HG02884 (cell line): ENCODE results near the gene SPP2.
A peak's percentile ranks its signal among the peaks of the same experiment; 100 is the strongest.

Source experiments
- ATAC-seq: cut with Tn5 transposase; IDR thresholded peaks from one replicate; pipeline ENCODE4 v1.9.1; 2021; ENCODE audit warnings: mild to moderate bottlenecking, moderate library complexity; ENCODE audit not compliant: unreplicated experiment

The SPP2 gene

GRCh38 chr2:234091432-234091879 is 41.0 kb downstream of the SPP2 start:
- ATAC-seq: no peak

- ATAC-seq: no peak
These were observed 41.4 kb downstream of the SPP2 start for GRCh38 chr2:234091883-234092282.

GRCh38 chr2:234092344-234092743 is 41.8 kb downstream of the SPP2 start:
- ATAC-seq: no peak

- ATAC-seq: no peak
These were observed 44.8 kb downstream of the SPP2 start for GRCh38 chr2:234095301-234095700.

GRCh38 chr2:234096164-234096563 is 45.7 kb downstream of the SPP2 start:
- ATAC-seq: no peak

- ATAC-seq: no peak
These were observed 48.2 kb downstream of the SPP2 start for GRCh38 chr2:234098681-234099080.

GRCh38 chr2:234099266-234099665 is 48.8 kb downstream of the SPP2 start:
- peak; percentile 48 for ATAC-seq

DNA sequence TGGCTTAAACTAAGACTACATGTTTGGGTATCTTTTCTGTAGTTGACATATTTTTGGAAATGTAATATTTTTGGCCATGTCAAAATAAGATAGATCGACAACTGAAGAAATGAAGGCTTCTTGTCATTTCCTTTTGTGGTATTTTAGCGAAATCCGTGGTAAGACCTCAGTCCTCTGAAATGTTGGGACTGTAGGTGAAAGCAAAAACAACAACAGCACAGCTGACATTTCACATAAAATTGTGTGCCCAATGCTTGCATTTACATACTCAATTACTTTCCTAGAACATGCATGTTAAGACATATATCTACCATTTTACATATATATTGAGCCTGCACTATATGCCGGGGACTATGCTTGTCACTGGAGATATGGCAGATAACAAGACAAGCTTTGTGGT is 50.2 kb downstream of the SPP2 start:
- no peak for ATAC-seq

GRCh38 chr2:234102112-234102511 is 51.6 kb downstream of the SPP2 start:
- no peak for ATAC-seq

DNA sequence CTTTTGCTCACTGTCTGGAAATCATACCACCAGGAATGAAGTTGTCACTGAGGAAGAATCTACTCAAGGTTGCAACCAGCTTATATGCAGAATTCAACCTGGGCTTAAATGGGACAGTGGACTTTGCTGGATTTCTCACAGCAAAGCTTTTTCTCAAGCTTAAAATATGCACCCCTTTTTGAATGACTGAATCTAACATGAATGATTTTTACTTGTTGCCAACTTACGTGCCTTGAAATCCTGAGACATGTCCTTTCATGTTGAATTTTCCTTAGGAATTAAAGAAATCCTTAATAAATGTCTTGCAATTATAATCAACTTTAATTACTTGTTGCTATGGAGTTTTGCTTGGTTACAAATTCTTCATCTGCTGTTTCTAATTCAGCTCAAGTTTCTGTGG is 57.4 kb downstream of the SPP2 start:
- ATAC-seq: no peak

DNA sequence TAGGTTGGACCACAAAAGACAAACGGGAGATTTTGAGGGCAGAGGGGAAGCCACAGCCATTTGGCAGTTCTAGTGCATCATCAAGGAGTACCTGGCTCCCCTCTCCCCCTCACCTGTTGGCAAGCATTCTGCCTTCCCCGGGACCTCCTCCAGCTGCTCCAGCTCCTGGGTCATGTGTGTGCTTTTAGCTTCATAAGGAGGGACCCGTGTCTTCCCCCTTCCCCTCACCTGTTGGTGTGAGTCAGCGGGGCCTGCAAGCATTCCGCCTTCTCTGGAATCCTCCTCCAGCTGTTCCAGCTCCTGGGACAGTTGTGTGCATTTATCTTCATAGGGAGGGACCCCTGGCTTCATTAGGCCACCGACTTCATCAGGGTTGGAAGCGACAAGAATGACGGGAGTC is 58.8 kb downstream of the SPP2 start:
- ATAC-seq: no peak

DNA sequence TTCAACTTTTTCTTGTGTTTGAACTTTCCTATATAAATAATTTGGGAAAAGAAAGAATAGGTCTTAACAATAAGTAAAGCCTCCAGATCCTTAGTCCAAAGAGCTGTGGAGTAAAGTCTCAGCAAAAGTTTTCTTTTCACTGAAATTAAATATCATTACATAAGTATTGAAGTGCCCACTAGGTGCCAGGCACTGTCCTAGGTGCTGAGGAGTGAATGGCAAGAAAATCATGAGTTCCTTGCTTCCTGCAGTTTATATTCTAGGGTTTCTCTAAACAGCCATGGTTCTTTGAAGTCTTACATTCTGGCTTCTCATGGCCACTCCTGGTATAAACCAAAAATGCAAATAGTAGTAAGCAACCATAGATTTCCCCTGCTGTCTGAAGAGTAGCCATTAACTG is 59.7 kb downstream of the SPP2 start:
- no peak for ATAC-seq

DNA sequence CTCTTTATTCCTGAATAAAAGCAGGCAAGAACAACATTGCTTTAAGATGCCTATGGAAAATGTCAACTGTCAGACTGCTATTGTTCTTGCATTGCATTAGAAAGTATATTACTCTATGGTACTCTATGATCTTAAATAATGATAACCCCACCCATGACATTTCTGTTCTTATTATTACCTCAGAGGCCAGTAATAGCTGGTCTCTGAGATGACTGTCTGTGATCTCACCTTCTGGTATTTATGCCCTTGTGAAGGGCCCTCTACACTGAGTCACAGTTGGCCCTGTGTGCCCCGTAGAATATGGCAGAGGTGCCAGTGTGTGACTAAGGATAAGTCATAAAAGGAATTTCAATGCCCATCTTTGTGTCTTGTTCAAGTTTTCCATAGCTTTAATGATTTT is 61.0 kb downstream of the SPP2 start:
- ATAC-seq: no peak

DNA sequence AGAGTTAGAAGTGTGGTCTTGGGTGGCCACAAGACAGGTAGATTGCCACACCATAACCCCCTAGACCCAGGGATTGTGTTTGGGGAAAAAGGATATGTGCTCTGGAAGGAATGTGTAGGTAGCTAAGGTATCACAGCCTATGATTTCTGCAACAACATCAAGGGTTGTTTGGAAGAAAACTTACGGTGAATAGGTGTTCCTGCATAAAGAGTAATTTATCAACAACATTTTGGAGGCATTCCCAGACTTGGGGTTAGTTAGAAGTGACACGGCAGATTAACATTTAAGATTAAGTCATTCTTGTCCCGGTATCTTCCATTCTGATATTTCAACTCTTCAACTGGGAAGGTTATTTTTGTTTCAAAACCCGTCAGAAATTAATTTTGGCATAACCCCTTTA is 65.5 kb downstream of the SPP2 start:
- ATAC-seq: no peak

GRCh38 chr2:234121999-234122398 is 71.5 kb downstream of the SPP2 start:
- ATAC-seq: no peak

- ATAC-seq: no peak
These were observed 75.1 kb downstream of the SPP2 start for GRCh38 chr2:234125451-234126145.

- no peak for ATAC-seq
These were observed 75.6 kb downstream of the SPP2 start for GRCh38 chr2:234126146-234126470.
